Limb (tissue), 2 donors: Measurements from ENCODE around the gene PRDX6.
"Not testable (repeated sequence)": the region's sequence is repeated elsewhere in the genome, so short reads cannot be mapped to it uniquely, and the experiment has no call there.

Experiments used
- DNase-seq, 2 donors: peaks; one replicate each; pipeline ENCODE4 v3.0.0-alpha.2; 2016; ENCODE audit errors: extremely low spot score in 2 of 2

PRDX6 gene

DNA sequence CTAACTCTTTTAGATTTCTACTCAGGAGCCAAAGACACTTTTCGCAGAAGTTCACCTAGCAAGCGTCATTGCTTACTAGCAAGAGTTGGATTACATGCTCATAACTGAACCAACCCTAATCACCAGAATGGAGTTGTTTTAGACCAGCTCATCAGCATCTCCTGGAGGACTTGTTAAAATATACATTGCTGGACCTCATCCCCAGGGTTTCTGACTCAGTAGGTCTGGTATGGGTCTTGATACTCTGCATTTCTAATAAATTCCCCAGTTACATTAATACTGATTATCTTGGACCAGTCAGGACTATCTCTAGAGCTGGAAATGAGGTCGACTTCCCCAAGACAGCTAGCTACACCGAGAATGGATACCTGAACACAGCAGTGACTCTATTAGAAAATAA is 9.7 kb upstream of the PRDX6 start:
- no peak for DNase-seq

DNA sequence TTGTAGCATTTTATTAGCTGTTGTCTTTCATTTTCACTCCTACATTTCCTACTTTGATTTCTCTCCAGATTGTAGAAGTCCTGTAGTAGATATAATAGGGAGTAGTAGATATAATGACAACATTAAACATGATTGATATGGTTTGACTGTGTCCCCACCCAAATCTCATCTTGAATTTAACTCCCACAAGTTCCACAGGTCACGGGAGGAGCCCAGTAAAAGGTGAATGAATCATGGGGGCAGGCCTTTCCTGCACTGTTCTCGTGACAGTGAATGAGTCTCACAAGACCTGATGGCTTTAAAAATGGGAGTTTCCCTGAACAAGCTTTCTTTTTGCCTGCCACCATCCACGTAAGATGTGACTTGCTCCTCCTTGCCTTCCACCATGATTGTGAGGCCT is 7.5 kb upstream of the PRDX6 start:
- no peak for DNase-seq

GRCh38 chr1:173470608-173471007 is 6.5 kb upstream of the PRDX6 start:
- DNase-seq = no peak

DNA sequence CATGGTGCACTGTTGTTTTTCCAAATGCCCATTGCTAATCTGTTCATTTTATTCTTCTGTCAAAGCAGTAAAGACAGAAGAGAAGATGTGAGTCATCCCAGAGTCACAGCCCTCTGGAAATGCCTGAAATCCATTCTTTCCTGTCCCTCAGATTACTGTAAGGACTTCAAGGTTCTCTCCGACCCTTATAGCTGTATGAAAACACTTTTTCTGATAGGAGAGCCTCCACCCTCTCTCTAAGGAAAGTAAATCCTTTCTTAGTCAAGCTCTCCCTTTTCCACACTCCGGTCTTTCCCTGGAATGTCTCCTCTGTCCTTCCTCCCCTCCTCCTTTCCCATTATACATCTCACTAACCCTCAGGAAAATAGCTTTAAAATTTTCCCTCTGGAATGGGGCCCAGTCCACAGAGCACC is 3.5 kb upstream of the PRDX6 start:
- no peak for DNase-seq

DNA sequence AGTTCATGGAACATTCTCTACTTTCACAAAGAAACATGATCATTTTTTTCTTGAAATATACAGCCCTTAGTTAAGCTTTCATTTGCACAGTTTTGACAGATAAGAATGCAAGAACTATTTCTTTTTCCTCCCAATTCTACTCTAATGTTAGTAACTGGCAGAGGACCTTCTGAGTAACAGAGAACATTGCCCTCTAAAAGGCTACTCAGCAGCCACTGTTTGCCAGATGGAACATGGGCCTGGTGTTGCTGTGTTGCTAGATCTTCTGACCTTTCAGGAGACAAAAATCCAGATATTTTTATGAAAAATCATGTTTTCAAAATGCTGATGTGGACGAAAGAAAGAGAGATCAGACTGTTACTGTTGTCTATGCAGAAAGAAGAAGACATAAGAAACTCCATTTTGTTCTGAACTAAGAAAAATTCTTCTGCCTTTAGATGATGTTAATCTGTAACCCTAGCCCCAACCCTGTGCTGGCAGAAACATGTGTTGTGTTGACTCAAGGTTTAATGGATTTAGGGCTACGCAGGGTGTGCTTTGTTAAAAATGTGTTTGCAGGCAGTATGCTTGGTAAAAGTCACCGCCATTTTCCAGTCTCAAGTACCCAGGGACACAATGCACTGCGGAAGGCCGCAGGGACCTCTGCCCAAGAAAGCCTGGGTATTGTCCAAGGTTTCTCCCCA is 2.9 kb upstream of the PRDX6 start:
- DNase-seq = no peak

DNA sequence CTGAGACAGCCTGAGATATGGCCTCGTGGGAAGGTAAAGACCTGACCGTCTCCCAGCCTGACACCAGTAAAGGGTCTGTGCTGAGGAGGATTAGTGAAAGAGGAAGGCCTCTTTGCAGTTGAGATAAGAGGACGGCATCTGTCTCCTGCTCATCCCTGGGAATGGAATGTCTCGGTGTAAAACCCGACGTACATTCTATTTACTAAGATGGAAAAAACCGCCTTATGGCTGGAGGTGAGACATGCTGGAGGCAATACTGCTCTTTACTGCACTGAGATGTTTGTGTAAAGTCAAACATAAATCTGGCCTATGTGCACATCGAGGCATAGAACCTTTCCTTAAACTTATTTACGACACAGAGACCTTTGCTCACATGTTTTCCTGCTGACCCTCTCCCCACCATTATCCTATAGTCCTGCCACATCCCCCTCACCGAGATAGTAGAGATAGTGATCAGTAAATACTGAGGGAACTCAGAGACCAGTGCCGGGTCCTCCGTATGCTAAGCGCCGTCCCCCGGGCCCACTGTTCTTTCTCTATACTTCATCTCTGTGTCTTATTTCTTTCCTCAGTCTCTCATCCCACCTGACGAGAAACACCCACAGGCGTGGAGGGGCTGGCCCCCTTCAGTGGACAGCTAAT is 2.2 kb upstream of the PRDX6 start:
- DNase-seq = not testable (repeated sequence)

GRCh38 chr1:173475564-173476196 is 1.5 kb upstream of the PRDX6 start:
- no peak for DNase-seq

- DNase-seq = no peak
Measured at GRCh38 chr1:173476197-173476664, 904 bp upstream of the PRDX6 start.

- DNase-seq = peak; percentile 87 to 91
Measured at GRCh38 chr1:173476665-173477285, 360 bp upstream of the PRDX6 start.

GRCh38 chr1:173478094-173478674 is 1.0 kb downstream of the PRDX6 start:
- DNase-seq = peak; percentile 25 to 59

GRCh38 chr1:173479649-173480048 is 2.5 kb downstream of the PRDX6 start:
- DNase-seq = no peak

- DNase-seq = no peak
Measured at GRCh38 chr1:173481195-173481772, 4.1 kb downstream of the PRDX6 start.

DNA sequence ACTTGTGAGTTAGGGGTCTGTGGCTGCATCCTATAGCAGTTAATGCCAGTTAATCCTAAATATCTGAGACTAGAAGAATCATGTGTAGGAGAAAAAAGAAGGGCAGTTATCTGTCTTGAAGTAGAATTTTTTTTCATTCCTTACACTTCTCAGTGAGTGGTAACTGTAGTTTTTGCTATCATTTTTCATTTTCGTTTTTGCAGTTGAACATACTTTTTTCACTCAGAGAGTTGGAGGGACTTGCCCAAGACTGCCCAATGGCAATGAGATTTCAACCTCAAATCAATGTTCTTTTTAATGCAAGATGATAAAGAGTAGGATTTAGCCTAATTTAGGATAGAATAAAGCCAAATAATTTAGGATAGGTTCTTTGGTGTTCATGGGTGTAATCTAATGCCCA is 5.5 kb downstream of the PRDX6 start:
- DNase-seq = no peak

GRCh38 chr1:173484276-173484675 is 7.1 kb downstream of the PRDX6 start:
- DNase-seq = no peak

DNA sequence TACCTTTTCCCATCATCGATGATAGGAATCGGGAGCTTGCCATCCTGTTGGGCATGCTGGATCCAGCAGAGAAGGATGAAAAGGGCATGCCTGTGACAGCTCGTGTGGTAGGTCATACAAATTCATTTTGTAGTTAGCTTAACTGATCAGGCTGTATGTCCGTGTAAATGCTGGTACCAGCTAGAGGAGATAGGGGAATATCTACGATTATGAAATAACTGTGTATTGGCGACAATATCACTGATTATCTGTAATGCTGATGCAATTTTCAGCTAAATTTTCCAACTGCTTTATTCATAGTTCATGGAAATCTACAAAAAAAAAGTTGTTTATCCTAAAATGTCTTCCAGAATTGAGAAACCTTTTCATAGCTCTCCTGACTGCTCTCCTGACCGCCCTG is 8.3 kb downstream of the PRDX6 start:
- DNase-seq = no peak

DNA sequence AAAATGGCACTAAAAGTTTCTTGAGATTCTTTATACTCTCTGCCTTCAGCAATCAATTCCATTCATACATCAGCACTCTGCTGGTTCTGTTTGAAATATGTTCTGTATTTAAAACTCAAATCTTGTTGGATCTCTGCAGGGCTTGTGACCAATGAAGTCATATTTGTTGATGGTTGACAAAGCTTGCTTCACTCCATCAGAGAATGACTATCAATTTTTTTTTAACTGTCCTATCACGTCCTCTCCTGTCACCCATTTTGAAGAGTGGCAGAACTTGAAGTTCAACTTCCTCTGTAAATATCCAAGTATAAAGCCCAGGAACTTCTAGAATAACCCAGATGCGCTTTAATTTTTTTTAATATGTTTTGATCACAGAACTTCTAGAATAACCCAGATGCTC is 10.9 kb downstream of the PRDX6 start:
- no peak for DNase-seq

DNA sequence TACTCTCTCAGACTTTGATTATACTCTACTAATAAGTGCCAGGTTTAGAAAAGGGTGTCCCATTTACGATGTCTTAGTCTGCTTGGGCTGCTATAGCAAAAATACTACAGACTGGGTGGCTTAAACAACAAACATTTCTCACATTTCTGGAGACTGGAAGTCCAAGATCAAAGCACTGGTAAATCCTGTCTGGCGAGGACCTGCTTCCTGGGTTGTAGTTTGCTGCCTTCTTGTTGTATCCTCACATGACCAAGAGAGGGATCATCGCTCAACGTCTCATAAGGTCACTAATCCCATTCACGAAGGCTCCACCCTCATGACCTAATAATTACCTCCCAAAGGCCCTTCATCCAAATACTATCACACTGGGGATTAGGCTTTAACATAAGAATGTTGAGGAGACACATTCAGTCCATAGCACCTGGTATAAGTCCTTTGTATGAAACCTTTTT is 12.0 kb downstream of the PRDX6 start:
- no peak for DNase-seq

DNA sequence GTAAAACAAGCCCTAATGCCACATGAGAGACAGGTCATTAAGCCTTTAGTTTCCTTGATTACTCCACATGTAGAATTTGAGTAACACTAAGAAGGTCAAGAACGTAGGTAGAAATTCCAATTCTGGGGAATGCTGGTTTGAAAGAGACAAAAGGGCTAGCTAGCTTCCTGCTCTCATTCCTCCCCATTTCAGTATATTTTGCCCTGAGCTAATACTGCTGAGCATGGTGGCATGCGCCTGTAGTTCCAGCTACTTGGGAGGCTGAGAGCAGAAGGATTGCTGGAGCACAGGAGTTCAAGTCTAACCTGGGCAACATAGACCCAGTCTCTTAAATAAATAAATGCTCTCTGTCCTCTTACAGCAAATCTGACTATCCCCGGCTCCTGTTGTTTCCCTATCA is 12.8 kb downstream of the PRDX6 start:
- no peak for DNase-seq

- DNase-seq = no peak
Measured at GRCh38 chr1:173491508-173491907, 14.4 kb downstream of the PRDX6 start.

GRCh38 chr1:173493125-173493524 is 16.0 kb downstream of the PRDX6 start:
- DNase-seq = not testable (repeated sequence)

- no peak for DNase-seq
Measured at GRCh38 chr1:173495609-173496267, 18.6 kb downstream of the PRDX6 start.
